CD4-positive, alpha-beta T cell (primary cell): Measurements from ENCODE around the gene VSIG10. TPM values are rescaled to one million over a fixed set of nuclear protein-coding genes. Genes with fewer than 3 reads are reported as not detected.

Source experiments
- ATAC-seq: fragments of 200-7000 bp; cut with Tn5 transposase; one replicate; pipeline ENCODE4 v1.10.0; 2022; ENCODE audit warnings: mild to moderate bottlenecking; ENCODE audit not compliant: poor library complexity
- CTCF ChIA-PET: fragments of 350-600 bp; sonication (Branson Sonifier 250); formaldehyde crosslinking; loops from one replicate; lab custom pipeline; 2021; ENCODE audit warnings: antibody characterized with exemption, inconsistent platforms; lab: Charles Lee
- POLR2A ChIA-PET: fragments of 350-600 bp; sonication (Branson Sonifier 250); formaldehyde crosslinking; loops from one replicate; lab custom pipeline; 2021; ENCODE audit warnings: antibody characterized with exemption, inconsistent platforms; lab: Charles Lee
- DNase-seq, 14 experiments: peaks; one replicate each; pipeline ENCODE4 v3.0.0-alpha.2; 2013 to 2020; ENCODE audit warnings: mixed read lengths in 2 of 14
- H3K27ac ChIP-seq, 2 donors: one replicate each; pipeline versions ENCODE4 v1.5.1 to v1.7.0; 2013; ENCODE audit warnings: low read length in 2 of 2, low read depth in 1 of 2, mild to moderate bottlenecking in 1 of 2
- H3K27me3 ChIP-seq, 2 experiments: 1 replicate in 1 of 2; 2 replicates in 1 of 2; pipeline versions ENCODE4 v1.6.1 to v1.7.0; 2013; ENCODE audit warnings: low read length in 2 of 2, control low read depth in 1 of 2, mild to moderate bottlenecking in 1 of 2, moderate library complexity in 1 of 2; ENCODE audit not compliant: insufficient read depth in 2 of 2, control insufficient read depth in 1 of 2
- H3K36me3 ChIP-seq: one replicate; pipeline ENCODE4 v1.6.1; 2013; ENCODE audit warnings: low read length, control low read depth; ENCODE audit not compliant: insufficient read depth
- H3K4me1 ChIP-seq: one replicate; pipeline ENCODE4 v1.6.1; 2013; ENCODE audit warnings: low read length, control low read depth; ENCODE audit not compliant: insufficient read depth
- H3K4me3 ChIP-seq: one replicate; pipeline ENCODE4 v1.5.1; 2013; ENCODE audit warnings: mild to moderate bottlenecking, low read length, moderate library complexity
- H3K9me3 ChIP-seq, 2 experiments: 1 replicate in 1 of 2; 2 replicates in 1 of 2; pipeline versions ENCODE4 v1.6.1 to v1.7.0; 2013; ENCODE audit warnings: low read length in 2 of 2, mild to moderate bottlenecking in 2 of 2, control low read depth in 1 of 2, moderate library complexity in 1 of 2; ENCODE audit not compliant: control insufficient read depth in 1 of 2, insufficient read depth in 1 of 2
- H3K27ac Mint-ChIP-seq: one replicate; pipeline ENCODE4 v1.8.0; 2020; ENCODE audit warnings: mixed read lengths
- H3K27me3 Mint-ChIP-seq: one replicate; pipeline ENCODE4 v1.8.0; 2021; ENCODE audit warnings: mixed read lengths
- H3K36me3 Mint-ChIP-seq: one replicate; pipeline ENCODE4 v1.8.0; 2021; ENCODE audit warnings: low read depth, mixed read lengths
- H3K4me1 Mint-ChIP-seq: one replicate; pipeline ENCODE4 v1.8.0; 2021; ENCODE audit warnings: low read depth, mixed read lengths
- H3K4me3 Mint-ChIP-seq: one replicate; pipeline ENCODE4 v1.8.0; 2020; ENCODE audit warnings: mild to moderate bottlenecking, mixed read lengths
- H3K9me3 Mint-ChIP-seq: one replicate; pipeline ENCODE4 v1.8.0; 2020; ENCODE audit warnings: mixed read lengths
- intact Hi-C, 2 experiments: fragments of 100-400 bp; cut with DNase I in 1 of 2; cut with micrococcal nuclease in 1 of 2; formaldehyde crosslinking; loops; one replicate each; pipeline versions ENCODE4 v1.15.1 to v1.9.0; 2023 to 2025; cut with DNase I, micrococcal nuclease
- total RNA-seq, 174 experiments: library from RNA in 2 of 174; stranded (reverse) in 2 of 174; gene quantifications; one replicate each; pipeline ENCODE4 v1.2.3 and lab custom pipeline; 2021 to 2026
- TF ChIP-seq, protein P1 (sequence below): fragments of 200-600 bp; IDR thresholded peaks from one replicate; pipeline ENCODE4 v1.8.0; 2022; ENCODE audit warnings: antibody characterized with exemption, mild to moderate bottlenecking

Gene VSIG10
- total RNA-seq, 2 experiments from 2014 or later, result 2.2 TPM

DNA sequence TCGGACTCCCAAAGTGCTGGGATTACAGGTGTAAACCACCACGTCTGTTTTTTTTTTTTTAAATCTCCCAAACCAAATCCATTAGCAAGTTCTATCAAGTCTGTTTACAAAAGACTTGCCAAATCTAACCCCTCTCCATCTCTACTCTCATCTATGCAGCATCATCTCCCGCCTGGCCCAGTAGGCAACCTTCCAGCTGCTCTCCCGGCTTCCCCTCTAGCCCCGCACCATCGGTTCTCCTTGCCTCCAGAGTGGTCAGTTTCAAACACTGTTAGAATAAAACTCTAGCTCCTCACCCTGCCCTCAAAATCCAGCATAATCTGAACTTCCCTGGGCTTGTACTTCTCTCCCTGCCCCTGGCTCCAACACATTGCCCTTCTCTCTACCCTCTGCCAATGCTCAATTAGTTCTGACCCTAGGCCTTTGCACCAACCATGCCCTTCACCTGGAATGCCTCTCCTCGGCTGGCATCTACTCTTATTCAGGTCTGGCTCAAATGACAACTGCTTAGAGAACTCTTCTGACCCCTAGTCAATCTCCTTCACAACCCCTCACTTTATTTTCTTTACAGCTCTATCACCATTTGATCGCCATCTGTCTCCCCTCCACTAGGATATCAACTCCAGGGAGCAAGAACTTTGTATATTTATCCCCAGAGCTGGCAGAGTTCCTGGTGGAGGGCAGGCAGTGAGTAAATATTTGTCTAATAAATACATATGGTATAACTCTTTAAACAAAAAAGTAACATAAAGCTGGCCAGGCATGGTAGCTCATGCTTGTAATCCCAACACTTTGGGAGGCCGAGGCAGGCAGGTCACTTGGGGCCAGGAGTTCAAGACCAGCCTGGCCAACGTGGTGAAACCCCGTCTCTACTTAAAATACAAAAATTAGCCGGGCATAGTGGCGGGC, 47.7 kb downstream of the VSIG10 start:
- DNase-seq (no peak), ATAC-seq (no peak)
- Mint-ChIP-seq H3K36me3 (peaks cover 39% of the 10 kb centered on the region), H3K4me3 (no peak overlapping the region), H3K4me1 (peaks cover 34% of the 10 kb centered on the region), H3K27ac (peak overlapping the region; percentile 50), H3K27me3 (no peaks in the 10 kb centered on the region), H3K9me3 (no peaks in the 10 kb centered on the region)
- Histone ChIP-seq H3K4me1 (peaks cover 26% of the 10 kb centered on the region), H3K27ac (no peak overlapping the region), H3K36me3 (peaks cover 11% of the 10 kb centered on the region), H3K4me3 (no peak overlapping the region), H3K9me3 (no peaks in the 10 kb centered on the region), H3K27me3 (no peaks in the 10 kb centered on the region)
- CTCF ChIA-PET, result interaction anchor here (1.0 to 2.5 kb wide), 3 partner anchors 9 to 47 kb away, joined by 3 to 18 read pairs (median 3); partner anchors contain the start of gene VSIG10
- POLR2A ChIA-PET, result no interaction called here
- intact Hi-C loops, result loop anchor here in 1 of 2 experiments (2.0 kb wide), 1 partner anchor 39 kb away; the partner anchor contains the start of gene RFC5
- TF ChIP-seq, protein P1, sequence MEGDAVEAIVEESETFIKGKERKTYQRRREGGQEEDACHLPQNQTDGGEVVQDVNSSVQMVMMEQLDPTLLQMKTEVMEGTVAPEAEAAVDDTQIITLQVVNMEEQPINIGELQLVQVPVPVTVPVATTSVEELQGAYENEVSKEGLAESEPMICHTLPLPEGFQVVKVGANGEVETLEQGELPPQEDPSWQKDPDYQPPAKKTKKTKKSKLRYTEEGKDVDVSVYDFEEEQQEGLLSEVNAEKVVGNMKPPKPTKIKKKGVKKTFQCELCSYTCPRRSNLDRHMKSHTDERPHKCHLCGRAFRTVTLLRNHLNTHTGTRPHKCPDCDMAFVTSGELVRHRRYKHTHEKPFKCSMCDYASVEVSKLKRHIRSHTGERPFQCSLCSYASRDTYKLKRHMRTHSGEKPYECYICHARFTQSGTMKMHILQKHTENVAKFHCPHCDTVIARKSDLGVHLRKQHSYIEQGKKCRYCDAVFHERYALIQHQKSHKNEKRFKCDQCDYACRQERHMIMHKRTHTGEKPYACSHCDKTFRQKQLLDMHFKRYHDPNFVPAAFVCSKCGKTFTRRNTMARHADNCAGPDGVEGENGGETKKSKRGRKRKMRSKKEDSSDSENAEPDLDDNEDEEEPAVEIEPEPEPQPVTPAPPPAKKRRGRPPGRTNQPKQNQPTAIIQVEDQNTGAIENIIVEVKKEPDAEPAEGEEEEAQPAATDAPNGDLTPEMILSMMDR, result no peak

DNA sequence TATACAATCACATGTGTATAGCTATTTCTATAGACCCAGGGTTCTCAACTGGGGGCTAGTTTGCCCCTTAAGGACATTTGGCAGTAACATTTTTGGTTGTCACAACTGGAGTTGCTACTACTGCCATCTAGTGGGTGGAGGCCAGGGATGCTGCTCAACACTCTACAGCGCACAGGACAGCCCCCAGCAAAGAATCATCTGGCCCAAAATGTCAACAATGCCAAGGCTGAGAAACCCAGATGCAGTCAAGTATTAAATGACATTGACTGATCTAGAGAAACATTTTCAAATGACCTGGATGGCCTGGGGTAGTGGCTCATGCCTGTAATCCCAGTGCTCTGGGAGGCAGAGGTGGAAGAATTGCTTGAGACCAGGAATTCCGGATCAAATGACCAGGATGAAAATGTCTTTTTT, 48.7 kb downstream of the VSIG10 start:
- H3K4me3 ChIP-seq, result no peak overlapping the region

More for the DNA sequence above, 48.7 kb downstream of the VSIG10 start:
- peak; percentile 37 to 85 (median 61) for DNase-seq
- ChIA-PET CTCF (interaction anchor here (0.7 to 2.5 kb wide), 4 partner anchors 8 to 180 kb away, joined by 3 to 18 read pairs (median 4); partner anchors contain the start of gene RFC5), POLR2A (interaction anchor here (0.9 kb wide), 1 partner anchor 81 kb away, joined by 5 read pairs; the partner anchor contains the start of gene PEBP1)
- Histone ChIP-seq H3K9me3 (no peaks in the 10 kb centered on the region), H3K27me3 (no peaks in the 10 kb centered on the region), H3K36me3 (peaks cover 16% of the 10 kb centered on the region), H3K27ac (no peak overlapping the region), H3K4me1 (peaks cover 23% of the 10 kb centered on the region)
- peaks cover 32% of the 10 kb centered on the region for H3K4me1 Mint-ChIP-seq
- TF ChIP-seq, protein P1, result peak; percentile 66
- intact Hi-C loops, result no loop called here
- no peaks in the 10 kb centered on the region for H3K9me3 Mint-ChIP-seq
- peak overlapping the region; percentile 75 for H3K27ac Mint-ChIP-seq
- H3K36me3 Mint-ChIP-seq, result peaks cover 45% of the 10 kb centered on the region
- H3K4me3 Mint-ChIP-seq, result peak overlapping the region; percentile 40
- no peaks in the 10 kb centered on the region for H3K27me3 Mint-ChIP-seq
- ATAC-seq, result peak; percentile 85
